A549 (cell line): Measurements from ENCODE around the gene C2CD2. TPM values are rescaled to one million over a fixed set of nuclear protein-coding genes. Genes with fewer than 3 reads are reported as not detected.

ENCODE experiments used
- ATAC-seq, 2 experiments: fragments of 200-7000 bp in 1 of 2; fragments of >200 bp in 1 of 2; cut with Nextera tagmentation in 1 of 2; cut with Tn5 transposase in 1 of 2; 3 replicates each; pipeline versions ENCODE4 v1.8.0 to v1.9.1; 2018 to 2020; ENCODE audit warnings: mild to moderate bottlenecking in 1 of 2, moderate library complexity in 1 of 2
- CTCF ChIA-PET: fragments of 300-600 bp; sonication (Branson Sonifier 250); formaldehyde crosslinking; extraction: SDS; loops from one replicate; lab custom pipeline; 2021; ENCODE audit warnings: antibody characterized with exemption, inconsistent platforms; lab: Yijun Ruan, JAX
- POLR2A ChIA-PET: fragments of 350-600 bp; formaldehyde crosslinking; extraction: SDS; loops from one replicate; lab custom pipeline; 2021; ENCODE audit warnings: antibody characterized with exemption, inconsistent platforms; lab: Yijun Ruan, JAX
- DNase-seq, 2 experiments: peaks; one replicate each; pipeline versions ENCODE4 v3.0.0 to v3.0.0-alpha.2; 2011 to 2016; ENCODE audit warnings: low read depth in 1 of 2, low spot score in 1 of 2
- FAIRE-seq: peaks from 2 replicates; lab custom pipeline; 2011; peaks lifted over from hg19 to GRCh38; lab: Jason Lieb, UNC
- H3K27ac ChIP-seq, 2 experiments: fragments of >200 bp; sonication (Bioruptor Twin); formaldehyde crosslinking; 3 replicates each; pipeline ENCODE4 v1.5.1; 2016 to 2017
- H3K4me1 ChIP-seq: fragments of >200 bp; sonication (Bioruptor Twin); formaldehyde crosslinking; 3 replicates; pipeline ENCODE4 v1.6.1; 2016
- H3K4me2 ChIP-seq: fragments of >200 bp; sonication (Bioruptor Twin); formaldehyde crosslinking; 3 replicates; pipeline ENCODE4 v1.6.1; 2016
- H3K4me3 ChIP-seq: fragments of >200 bp; sonication (Bioruptor Twin); formaldehyde crosslinking; 3 replicates; pipeline ENCODE4 v1.5.1; 2016
- H3K9me3 ChIP-seq: fragments of >200 bp; sonication (Bioruptor Twin); formaldehyde crosslinking; 3 replicates; pipeline ENCODE4 v1.6.1; 2016
- ATOH8 ChIP-seq: fragments of 250-450 bp; sonication (Bioruptor Pico); IDR thresholded peaks from 2 replicates; pipeline ENCODE4 v1.5.0; 2020; ENCODE audit warnings: low read depth, mild to moderate bottlenecking, moderate library complexity
- CTCF ChIP-seq: fragments of >200 bp; sonication (Bioruptor Twin); formaldehyde crosslinking; IDR thresholded peaks from 3 replicates; pipeline ENCODE4 v1.5.1; 2016
- EHF ChIP-seq: fragments of 250-450 bp; sonication (Bioruptor Pico); IDR thresholded peaks from 2 replicates; pipeline ENCODE4 v1.5.0; 2020; ENCODE audit warnings: mild to moderate bottlenecking
- EHMT2 ChIP-seq: fragments of 200-600 bp; sonication (generic); IDR thresholded peaks from 2 replicates; pipeline ENCODE4 v1.6.1; 2016; ENCODE audit warnings: antibody characterized with exemption, low read depth, mild to moderate bottlenecking, moderate library complexity
- ELK1 ChIP-seq: fragments of 150-350 bp; IDR thresholded peaks from 2 replicates; pipeline ENCODE4 v1.6.1; 2014; ENCODE audit warnings: low read depth, mild to moderate bottlenecking, low read length
- ESRRA ChIP-seq: fragments of 150-350 bp; IDR thresholded peaks from 2 replicates; pipeline ENCODE4 v1.6.1; 2014; ENCODE audit warnings: mild to moderate bottlenecking, low read length, borderline replicate concordance
- FOSB ChIP-seq: fragments of 250-450 bp; sonication (Bioruptor Pico); IDR thresholded peaks from 2 replicates; pipeline ENCODE4 v1.5.0; 2020; ENCODE audit warnings: mild to moderate bottlenecking, moderate library complexity
- FOXS1 ChIP-seq: fragments of 250-450 bp; sonication (Bioruptor Pico); IDR thresholded peaks from 2 replicates; pipeline ENCODE4 v1.5.0; 2020; ENCODE audit warnings: mild to moderate bottlenecking, moderate library complexity
- HES2 ChIP-seq: fragments of >200 bp; sonication (Bioruptor Twin); formaldehyde crosslinking; IDR thresholded peaks from 2 replicates; pipeline ENCODE4 v1.6.1; 2016
- HMGXB4 ChIP-seq: fragments of 250-450 bp; sonication (Bioruptor Pico); IDR thresholded peaks from 2 replicates; pipeline ENCODE4 v1.5.0; 2021; ENCODE audit warnings: mild to moderate bottlenecking, moderate library complexity, borderline replicate concordance
- HOXB13 ChIP-seq: fragments of 250-450 bp; sonication (Bioruptor Pico); IDR thresholded peaks from 2 replicates; pipeline ENCODE4 v1.5.0; 2020; ENCODE audit warnings: low read depth, mild to moderate bottlenecking, moderate library complexity
- MAX ChIP-seq: IDR thresholded peaks from 2 replicates; pipeline ENCODE4 v1.6.1; 2012
- NPAS2 ChIP-seq: fragments of 250-450 bp; sonication (Bioruptor Pico); IDR thresholded peaks from 2 replicates; pipeline ENCODE4 v1.8.0; 2022; ENCODE audit warnings: mild to moderate bottlenecking, moderate library complexity, borderline replicate concordance
- PBX3 ChIP-seq: IDR thresholded peaks from 2 replicates; pipeline ENCODE4 v1.6.1; 2012
- POLR2AphosphoS2 ChIP-seq: conservative IDR thresholded peaks from 2 replicates; pipeline ENCODE4 v1.6.1; 2012; ENCODE audit warnings: low read length, improper control_type of control experiment, inconsistent platforms
- RAD21 ChIP-seq, 2 experiments: fragments of >200 bp in 1 of 2; sonication (Bioruptor Twin) in 1 of 2; formaldehyde crosslinking in 1 of 2; IDR thresholded peaks in 1 of 2; conservative IDR thresholded peaks in 1 of 2; 2 replicates in 1 of 2; 3 replicates in 1 of 2; pipeline ENCODE4 v1.6.1; 2012 to 2018; ENCODE audit warnings: inconsistent platforms in 1 of 2
- RNF2 ChIP-seq: fragments of 200-600 bp; sonication (generic); IDR thresholded peaks from 2 replicates; pipeline ENCODE4 v1.6.1; 2016; ENCODE audit warnings: low read depth, mild to moderate bottlenecking, antibody characterized with exemption, moderate library complexity, borderline replicate concordance
- SREBF2 ChIP-seq: fragments of 450-650 bp; IDR thresholded peaks from 2 replicates; pipeline ENCODE4 v1.6.1; 2014; ENCODE audit warnings: mild to moderate bottlenecking, moderate library complexity
- USF2 ChIP-seq: fragments of 450-650 bp; IDR thresholded peaks from 2 replicates; pipeline ENCODE4 v1.6.1; 2014; ENCODE audit warnings: antibody characterized with exemption
- WGBS: methylation state at CpG from one replicate; pipeline ENCODE4 v1.1.6; 2017; ENCODE audit errors: missing lambda C conversion rate; 5-methylcytosine and 5-hydroxymethylcytosine counted together
- polyA plus RNA-seq, 4 experiments: library from polyadenylated mRNA; depleted of rRNA in 3 of 4; stranded (reverse); fragments of >200 nt; fragmentation: RNase III in 1 of 4; extraction: RNeasy Plus Mini Kit Qiagen cat#74134 plus additional on column Dnase treatment in 1 of 4; gene quantifications; 2 replicates in 3 of 4; 3 replicates in 1 of 4; pipeline ENCODE4 v1.2.3, GENCODE V29; 2011 to 2017

C2CD2 gene
- polyA plus RNA-seq, 2 of the 4 experiments (the other 2 are of a cell fraction): 7.0 to 13.5 TPM

- no peak for TF ChIP-seq EHMT2
- TF ChIP-seq SREBF2: no peak
- no peak for TF ChIP-seq ESRRA
- no peak for TF ChIP-seq ATOH8 (CRISPR knock-in tag)
- no peak for TF ChIP-seq HES2
- TF ChIP-seq PBX3: no peak
- no peak for TF ChIP-seq HMGXB4 (CRISPR knock-in tag)
- TF ChIP-seq RNF2: no peak
- TF ChIP-seq RAD21 (conservative IDR thresholded peaks at IDR 0.05 in 1 of 2, IDR thresholded peaks at IDR 0.05 in 1 of 2): no peak
- no peak for TF ChIP-seq MAX
- no peak for TF ChIP-seq EHF (CRISPR knock-in tag)
- no peak for TF ChIP-seq NPAS2 (CRISPR knock-in tag)
- no peak for TF ChIP-seq CTCF
- TF ChIP-seq ELK1: no peak
- TF ChIP-seq FOSB: no peak
- TF ChIP-seq FOXS1 (CRISPR knock-in tag): no peak
- no peak for TF ChIP-seq HOXB13 (CRISPR knock-in tag)
- no peak for TF ChIP-seq USF2
- TF ChIP-seq POLR2AphosphoS2: no peak
- H3K9me3 ChIP-seq: no peaks in the 10 kb centered on the region
- FAIRE-seq: no peak
- POLR2A ChIA-PET: no interaction called here
- CTCF ChIA-PET: no interaction called here
- H3K27ac ChIP-seq: no peak overlapping the region
- DNase-seq: no peak
- no peak for ATAC-seq
- 90% methylated on average over 17 of the region's 23 CpGs for WGBS
- no peak overlapping the region for H3K4me2 ChIP-seq
- no peak overlapping the region for H3K4me3 ChIP-seq
- H3K4me1 ChIP-seq: no peaks in the 10 kb centered on the region
These were observed 50.1 kb downstream of the C2CD2 start for GRCh38 chr21:41903559-41904351.
